DOHH2 (cell line): ENCODE measurements around the gene ANAPC7.

Source experiments
- EZH2phosphoT487 ChIP-seq: fragments of 200-600 bp; sonication (generic); IDR thresholded peaks from 2 replicates; pipeline ENCODE4 v1.6.1; 2017; ENCODE audit warnings: borderline replicate concordance, mild to moderate bottlenecking, antibody characterized with exemption, low read length, moderate library complexity, mixed read lengths
- TF ChIP-seq, protein P1 (sequence below): fragments of 200-600 bp; sonication (generic); IDR thresholded peaks from one replicate; pipeline ENCODE4 v1.5.1; 2014; ENCODE audit warnings: antibody characterized with exemption, mild to moderate bottlenecking, low read depth, low read length; ENCODE audit not compliant: poor library complexity, severe bottlenecking

DNA sequence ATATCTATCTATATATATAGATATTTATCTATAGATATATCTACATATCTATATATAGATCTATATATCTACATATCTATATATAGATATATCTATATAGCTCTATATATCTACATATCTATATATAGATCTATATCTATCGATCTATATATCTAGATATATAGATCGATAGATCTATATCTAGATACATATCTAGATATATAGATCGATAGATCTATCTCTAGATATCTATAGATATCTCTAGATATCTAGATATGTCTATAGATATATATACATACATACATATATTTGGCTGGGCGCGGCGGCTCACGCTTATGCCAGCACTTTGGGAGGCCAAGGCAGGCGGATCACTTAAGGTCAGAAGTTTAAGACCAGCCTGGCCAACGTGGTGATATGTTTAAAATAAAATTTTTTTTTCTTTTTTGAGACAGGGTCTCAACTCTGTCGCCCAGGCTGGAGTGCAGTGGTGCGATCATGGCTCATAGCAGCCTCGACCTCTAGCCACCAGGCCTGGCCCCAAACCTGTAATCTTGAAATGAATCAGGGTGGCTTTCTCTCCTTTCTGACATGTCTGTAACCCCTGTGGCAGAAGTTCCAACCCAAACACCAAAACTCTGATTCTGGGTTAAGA is 28.6 kb upstream of the ANAPC7 start:
- TF ChIP-seq, protein P1, sequence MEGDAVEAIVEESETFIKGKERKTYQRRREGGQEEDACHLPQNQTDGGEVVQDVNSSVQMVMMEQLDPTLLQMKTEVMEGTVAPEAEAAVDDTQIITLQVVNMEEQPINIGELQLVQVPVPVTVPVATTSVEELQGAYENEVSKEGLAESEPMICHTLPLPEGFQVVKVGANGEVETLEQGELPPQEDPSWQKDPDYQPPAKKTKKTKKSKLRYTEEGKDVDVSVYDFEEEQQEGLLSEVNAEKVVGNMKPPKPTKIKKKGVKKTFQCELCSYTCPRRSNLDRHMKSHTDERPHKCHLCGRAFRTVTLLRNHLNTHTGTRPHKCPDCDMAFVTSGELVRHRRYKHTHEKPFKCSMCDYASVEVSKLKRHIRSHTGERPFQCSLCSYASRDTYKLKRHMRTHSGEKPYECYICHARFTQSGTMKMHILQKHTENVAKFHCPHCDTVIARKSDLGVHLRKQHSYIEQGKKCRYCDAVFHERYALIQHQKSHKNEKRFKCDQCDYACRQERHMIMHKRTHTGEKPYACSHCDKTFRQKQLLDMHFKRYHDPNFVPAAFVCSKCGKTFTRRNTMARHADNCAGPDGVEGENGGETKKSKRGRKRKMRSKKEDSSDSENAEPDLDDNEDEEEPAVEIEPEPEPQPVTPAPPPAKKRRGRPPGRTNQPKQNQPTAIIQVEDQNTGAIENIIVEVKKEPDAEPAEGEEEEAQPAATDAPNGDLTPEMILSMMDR = no peak
- no peak for TF ChIP-seq EZH2phosphoT487
